GM21717 (cell line): Measurements from ENCODE around the gene GALK2.
"Not testable (repeated sequence)": the region's sequence is repeated elsewhere in the genome, so short reads cannot be mapped to it uniquely, and the experiment has no call there.

ENCODE experiments used
- ATAC-seq: cut with Tn5 transposase; IDR thresholded peaks from one replicate; pipeline ENCODE4 v1.9.1; 2021; ENCODE audit warnings: mild to moderate bottlenecking, moderate library complexity; ENCODE audit not compliant: unreplicated experiment

The GALK2 gene

GRCh38 chr15:49328941-49329340, 158.9 kb downstream of the GALK2 start:
- ATAC-seq, result no peak

GRCh38 chr15:49330166-49330565, 160.1 kb downstream of the GALK2 start:
- ATAC-seq, result no peak

- no peak for ATAC-seq
These were observed 161.4 kb downstream of the GALK2 start for GRCh38 chr15:49331442-49331841.

GRCh38 chr15:49331951-49332350, 161.9 kb downstream of the GALK2 start:
- no peak for ATAC-seq

- ATAC-seq, result no peak
These were observed 169.6 kb downstream of the GALK2 start for GRCh38 chr15:49339656-49340055.

GRCh38 chr15:49343546-49343945, 173.5 kb downstream of the GALK2 start:
- no peak for ATAC-seq

- not testable (repeated sequence) for ATAC-seq
These were observed 184.4 kb downstream of the GALK2 start for GRCh38 chr15:49354439-49354838.

- ATAC-seq, result no peak
These were observed 191.3 kb downstream of the GALK2 start for GRCh38 chr15:49361370-49361769.

GRCh38 chr15:49366496-49366895, 196.4 kb downstream of the GALK2 start:
- ATAC-seq, result no peak

GRCh38 chr15:49370782-49371181, 200.7 kb downstream of the GALK2 start:
- ATAC-seq, result no peak

- no peak for ATAC-seq
These were observed 202.3 kb downstream of the GALK2 start for GRCh38 chr15:49372366-49372765.

- ATAC-seq, result no peak
These were observed 209.9 kb downstream of the GALK2 start for GRCh38 chr15:49379996-49380395.

- ATAC-seq, result no peak
These were observed 210.9 kb downstream of the GALK2 start for GRCh38 chr15:49380912-49381311.
